GM12873 (cell line): Measurements from ENCODE around the gene KLHL21.

Source experiments
- TF ChIP-seq, protein P1 (sequence below): IDR thresholded peaks from 2 replicates; pipeline ENCODE4 v1.5.1; 2012; ENCODE audit warnings: low read depth, mild to moderate bottlenecking, moderate library complexity, low read length, control low read depth; ENCODE audit not compliant: insufficient read depth; ENCODE audit errors: missing control alignments

The KLHL21 gene

DNA sequence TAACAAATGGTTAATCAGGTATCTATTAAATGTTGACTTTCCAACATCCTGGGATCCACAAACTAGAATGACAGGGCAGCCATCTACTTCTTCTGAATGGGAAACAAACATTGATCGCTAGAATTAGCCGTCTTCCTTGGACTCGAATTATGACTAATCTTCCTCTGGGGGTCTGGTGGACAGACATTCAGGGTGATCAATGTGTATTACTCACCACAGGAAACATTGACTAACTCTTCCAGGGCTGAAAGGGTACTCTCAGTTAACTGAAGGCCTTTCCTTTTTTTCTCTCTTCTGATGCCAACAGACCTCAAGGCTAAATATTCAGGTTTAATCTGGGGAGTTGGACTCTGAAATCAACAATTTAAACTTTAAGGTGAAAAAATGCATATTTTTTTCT, 57.8 kb downstream of the KLHL21 start:
- TF ChIP-seq, protein P1, sequence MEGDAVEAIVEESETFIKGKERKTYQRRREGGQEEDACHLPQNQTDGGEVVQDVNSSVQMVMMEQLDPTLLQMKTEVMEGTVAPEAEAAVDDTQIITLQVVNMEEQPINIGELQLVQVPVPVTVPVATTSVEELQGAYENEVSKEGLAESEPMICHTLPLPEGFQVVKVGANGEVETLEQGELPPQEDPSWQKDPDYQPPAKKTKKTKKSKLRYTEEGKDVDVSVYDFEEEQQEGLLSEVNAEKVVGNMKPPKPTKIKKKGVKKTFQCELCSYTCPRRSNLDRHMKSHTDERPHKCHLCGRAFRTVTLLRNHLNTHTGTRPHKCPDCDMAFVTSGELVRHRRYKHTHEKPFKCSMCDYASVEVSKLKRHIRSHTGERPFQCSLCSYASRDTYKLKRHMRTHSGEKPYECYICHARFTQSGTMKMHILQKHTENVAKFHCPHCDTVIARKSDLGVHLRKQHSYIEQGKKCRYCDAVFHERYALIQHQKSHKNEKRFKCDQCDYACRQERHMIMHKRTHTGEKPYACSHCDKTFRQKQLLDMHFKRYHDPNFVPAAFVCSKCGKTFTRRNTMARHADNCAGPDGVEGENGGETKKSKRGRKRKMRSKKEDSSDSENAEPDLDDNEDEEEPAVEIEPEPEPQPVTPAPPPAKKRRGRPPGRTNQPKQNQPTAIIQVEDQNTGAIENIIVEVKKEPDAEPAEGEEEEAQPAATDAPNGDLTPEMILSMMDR, result no peak
